Lung microvascular endothelial cell (primary cell): ENCODE data around the gene NR5A2. TPM values are rescaled to one million over a fixed set of nuclear protein-coding genes. Genes with fewer than 3 reads are reported as not detected.
A peak's percentile ranks its signal among the peaks of the same experiment; 100 is the strongest.
"Not testable (repeated sequence)": the region's sequence is repeated elsewhere in the genome, so short reads cannot be mapped to it uniquely, and the experiment has no call there.

Experiments
- DNase-seq, 2 donors: peaks; one replicate each; pipeline versions ENCODE4 v3.0.0 to v3.0.0-alpha.2; 2010; ENCODE audit warnings: low read depth in 2 of 2
- total RNA-seq: library from RNA; depleted of rRNA; stranded (reverse); fragments of >200 nt; gene quantifications from 2 replicates; pipeline ENCODE4 v1.2.1, GENCODE V29; 2014

The NR5A2 gene
- total RNA-seq, 1 donor from 2014 or later = 3.4 TPM

DNA sequence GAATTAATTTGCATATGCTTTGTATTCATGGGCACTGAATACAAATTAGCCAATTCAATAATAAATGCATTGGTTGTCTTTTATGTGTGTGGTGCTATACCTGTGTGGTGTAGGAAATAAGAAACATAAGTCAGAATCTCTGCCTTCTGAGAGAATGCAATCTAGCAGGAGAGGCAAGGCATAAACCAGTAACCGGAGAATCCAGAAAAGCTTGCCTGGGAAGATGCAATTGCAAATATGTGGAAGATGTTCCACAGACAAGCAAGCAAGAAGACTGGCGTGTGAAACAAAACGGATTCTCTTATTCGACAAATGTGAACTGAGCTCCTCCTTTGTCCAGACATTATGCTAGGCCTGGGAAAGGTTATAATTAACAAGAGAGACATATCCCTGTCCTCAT is 134.3 kb downstream of the NR5A2 start:
- no peak for DNase-seq

DNA sequence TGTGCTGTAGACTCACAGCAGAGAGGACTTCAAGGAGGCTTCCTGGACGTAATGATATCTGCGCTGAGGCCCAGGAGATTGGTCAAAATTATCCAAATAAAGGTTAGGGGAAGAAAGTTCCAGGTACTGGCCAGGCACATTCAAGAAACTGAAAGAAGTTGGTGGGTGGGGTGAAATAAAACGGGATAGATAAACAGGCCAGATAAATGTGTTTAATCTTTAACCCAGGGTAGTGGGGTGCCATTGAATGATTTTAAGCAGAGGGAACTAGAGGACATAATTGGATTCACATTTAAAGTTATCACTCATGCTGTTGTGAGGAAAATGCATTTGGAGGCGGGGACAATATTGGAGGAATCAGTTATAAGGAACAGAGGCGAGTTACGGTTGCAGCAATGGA is 134.7 kb downstream of the NR5A2 start:
- no peak for DNase-seq

DNA sequence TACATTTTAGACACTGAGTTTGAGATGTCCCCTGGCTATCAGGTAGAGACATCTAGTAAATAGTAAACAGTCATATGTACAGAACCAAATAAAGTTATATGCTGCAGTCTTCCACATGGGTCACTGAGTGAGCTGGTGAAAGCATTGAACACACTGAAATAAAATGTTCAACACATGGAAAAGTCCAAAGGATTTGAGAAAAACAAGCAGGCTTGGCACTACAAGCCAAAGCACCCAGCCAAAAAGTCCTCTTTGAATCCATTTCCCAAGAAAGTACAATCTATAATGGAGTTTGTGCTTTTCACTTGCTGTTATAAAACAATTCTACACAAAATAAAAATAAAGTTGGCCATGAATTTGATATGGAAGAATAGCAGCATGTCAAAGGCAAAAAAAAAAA is 135.4 kb downstream of the NR5A2 start:
- DNase-seq = no peak

DNA sequence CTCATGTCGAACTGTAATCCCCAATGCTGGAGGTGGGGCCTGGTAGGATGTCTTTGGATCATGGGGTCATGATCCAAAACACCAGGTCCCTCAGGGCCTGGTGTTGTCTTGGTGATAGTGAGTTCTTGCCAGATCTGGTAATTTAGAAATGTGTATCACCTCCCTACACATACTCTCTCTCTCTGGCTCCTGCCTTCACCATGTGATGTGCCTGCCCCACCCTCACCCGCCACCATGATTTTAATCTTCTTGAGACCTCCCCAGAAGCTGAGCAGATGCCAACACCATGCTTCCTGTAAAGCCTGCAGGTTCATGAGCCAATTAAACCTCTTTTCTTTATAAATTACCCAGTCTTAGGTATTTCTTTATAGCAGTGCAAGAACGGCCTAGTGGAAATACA is 136.4 kb downstream of the NR5A2 start:
- no peak for DNase-seq

DNA sequence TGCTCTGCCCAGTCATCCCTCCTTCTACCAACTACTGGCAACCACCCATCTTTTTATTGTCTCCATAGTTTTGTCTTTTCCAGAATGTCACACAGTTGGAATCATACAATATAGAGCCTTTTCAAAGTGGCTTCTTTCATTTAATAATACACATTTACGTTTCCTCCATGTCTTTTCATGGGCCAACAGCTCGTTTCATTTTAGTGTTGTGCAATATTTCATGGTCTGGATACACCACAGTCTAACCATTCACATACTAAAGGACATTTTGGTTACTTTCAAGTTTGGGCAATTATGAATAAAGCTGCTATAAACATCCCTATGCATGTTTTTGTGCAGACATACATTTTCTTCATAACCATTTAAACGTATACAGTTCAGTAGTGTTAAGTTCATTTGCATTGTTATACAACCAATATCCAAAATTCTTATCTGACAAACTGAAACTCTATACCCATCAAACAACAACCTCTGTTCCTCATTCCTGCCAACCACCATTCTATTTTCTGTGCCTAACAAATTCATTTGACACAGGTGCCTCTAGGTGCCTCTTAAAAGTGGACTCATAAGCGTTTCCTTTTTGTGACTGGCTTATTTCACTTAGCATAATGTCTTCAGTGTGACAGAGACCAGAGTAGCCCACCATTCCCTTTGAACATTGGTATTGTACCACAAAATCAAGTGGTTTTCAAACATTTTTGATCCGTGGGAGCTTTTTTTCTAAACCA is 138.1 kb downstream of the NR5A2 start:
- no peak for DNase-seq

DNA sequence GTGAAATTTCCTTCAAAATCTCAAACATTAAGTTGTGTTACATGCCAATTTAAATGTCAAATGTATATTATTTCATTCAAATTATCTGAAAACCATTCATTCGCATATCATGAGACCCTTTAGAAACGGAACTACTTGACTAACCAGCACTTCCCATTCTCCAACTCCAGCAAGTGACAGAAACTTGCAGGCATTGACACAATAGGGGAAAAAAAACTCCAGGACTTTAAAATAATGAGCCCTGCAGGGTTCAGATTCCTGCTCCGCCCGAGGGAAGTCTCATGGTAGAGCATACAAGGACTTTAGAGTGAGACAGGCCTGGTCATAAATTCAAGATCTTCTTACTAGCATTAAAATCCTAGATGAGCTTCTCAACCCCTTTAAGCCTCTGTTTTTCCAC is 138.9 kb downstream of the NR5A2 start:
- DNase-seq = no peak

DNA sequence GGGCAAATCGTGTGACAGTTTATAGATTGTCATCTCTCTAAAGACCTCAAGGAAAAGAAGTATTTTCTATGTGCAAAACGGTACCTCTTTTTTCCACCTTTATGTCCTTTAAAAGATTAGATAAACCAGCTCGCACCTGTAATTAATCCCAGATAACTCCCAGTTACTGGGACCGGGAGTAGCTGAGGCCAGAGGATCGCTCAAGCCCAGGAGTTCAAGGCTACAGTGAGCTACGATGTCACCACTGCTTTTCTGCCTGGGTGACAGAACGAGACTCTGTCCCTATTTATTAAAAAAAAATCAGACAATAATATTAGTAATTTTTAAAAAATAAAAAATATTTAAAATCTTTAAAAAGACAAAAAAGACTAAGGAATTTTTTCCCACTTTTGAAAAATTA is 141.4 kb downstream of the NR5A2 start:
- DNase-seq = no peak

DNA sequence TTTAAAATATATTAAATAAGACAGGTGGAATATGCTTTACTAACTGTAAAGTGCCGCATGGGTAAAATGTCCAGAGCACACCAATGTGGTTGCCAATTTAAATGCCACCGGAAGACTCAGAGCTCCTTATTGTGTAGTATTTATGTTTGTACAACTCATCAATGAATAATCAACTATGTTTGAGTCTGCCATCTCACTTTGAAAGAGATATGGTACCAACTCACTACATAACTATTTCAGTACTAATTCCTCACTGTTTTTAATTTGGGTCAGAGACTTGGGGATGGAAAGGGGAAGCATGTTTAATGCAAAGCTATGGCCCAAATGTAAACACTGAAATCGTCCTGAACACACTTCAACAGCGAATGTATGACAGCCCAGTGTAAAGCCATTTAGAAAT is 144.8 kb downstream of the NR5A2 start:
- no peak for DNase-seq

DNA sequence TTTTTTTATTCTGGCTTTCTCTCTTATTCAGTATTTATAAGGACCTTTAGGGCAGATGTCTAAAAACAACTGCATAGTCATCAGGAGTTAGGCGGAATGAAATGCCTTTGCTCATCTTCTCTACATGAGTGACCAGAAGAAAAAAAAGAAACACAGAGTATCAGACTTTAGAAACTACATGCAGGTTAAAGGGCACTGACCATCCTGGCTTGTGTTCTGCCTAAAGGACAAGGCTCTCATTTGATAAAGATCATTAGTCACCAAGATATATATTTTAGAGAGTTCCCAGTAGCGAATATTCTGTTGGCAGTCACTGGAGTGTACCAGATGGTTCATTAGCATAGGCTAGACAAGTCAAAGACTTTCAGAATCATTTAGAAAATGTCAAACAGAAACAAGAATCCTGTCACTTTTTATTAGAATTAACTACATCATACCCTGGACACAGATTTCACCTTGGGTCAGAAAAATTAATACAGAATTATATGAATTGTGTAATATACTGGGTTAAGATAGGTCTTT is 145.6 kb downstream of the NR5A2 start:
- no peak for DNase-seq

DNA sequence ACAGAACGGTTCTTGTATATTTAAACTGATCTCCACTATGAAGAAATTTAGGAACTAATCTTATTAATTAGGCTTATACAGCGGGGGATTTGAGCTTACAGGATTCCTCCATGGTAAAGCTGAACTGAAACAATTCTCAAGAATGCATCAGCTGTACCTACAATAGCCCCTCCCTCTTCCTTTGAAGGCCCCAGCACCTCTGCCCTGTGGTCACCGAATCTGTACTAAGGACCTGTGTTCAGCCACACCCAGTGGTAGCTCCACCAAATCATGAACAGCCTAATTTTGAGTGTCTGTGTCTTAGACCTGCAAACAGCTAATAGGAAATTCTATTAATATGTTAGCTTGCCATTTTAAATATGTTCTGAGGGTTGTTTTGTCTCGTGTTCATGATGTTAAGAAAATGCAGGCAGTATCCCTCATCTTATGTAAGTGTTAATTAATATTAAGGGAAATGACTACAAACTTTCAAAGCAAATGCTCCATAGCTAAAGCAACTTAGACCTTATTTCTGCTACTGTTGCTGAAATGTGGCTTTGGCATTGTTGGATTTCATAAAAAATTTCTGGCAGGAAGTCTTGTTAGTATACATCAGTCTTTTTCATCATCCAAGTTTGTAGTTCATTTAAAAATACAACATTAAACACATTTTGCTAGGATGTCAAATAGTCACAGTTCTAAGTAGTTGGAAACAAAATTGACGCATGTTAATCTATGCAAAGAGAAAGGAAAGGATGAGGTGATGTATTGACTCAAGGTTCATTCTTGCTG is 147.2 kb downstream of the NR5A2 start:
- no peak for DNase-seq

DNA sequence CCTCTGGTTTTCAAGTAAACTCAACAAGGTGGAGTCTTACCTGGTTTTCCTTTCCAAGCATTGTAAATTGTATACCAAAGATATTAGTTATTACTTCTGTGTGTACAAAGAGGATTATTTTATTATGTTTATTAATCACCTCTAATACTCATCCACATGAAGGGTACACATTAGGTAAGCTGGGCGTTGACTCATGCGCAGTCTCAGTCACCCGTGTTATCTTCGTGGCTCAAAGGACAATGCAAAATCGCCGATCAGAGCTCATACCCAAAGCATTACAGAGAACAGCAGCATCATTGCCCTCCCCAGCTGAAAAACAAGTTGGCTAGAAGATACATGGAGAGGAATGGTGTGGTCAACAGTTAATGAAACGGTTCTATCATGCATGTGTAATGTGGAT is 148.7 kb downstream of the NR5A2 start:
- no peak for DNase-seq

DNA sequence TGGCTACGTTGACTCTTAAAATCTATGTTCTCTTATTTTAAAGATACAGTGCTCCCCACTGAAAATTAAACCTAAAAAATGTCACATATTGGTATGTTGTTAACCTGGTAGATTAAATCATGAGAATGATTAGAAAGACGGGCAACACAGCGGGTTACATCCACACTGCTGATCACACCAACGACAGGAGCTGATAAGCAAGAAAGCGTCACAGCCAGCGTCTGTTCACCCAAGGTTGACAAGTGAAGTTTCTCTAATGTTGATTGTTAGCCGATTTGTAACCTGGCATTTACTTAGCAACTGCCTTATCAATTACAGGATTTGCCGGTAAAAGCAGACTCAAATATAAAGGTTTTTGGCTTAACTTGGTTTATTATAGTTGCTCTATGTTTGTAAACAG is 149.3 kb downstream of the NR5A2 start:
- no peak for DNase-seq

DNA sequence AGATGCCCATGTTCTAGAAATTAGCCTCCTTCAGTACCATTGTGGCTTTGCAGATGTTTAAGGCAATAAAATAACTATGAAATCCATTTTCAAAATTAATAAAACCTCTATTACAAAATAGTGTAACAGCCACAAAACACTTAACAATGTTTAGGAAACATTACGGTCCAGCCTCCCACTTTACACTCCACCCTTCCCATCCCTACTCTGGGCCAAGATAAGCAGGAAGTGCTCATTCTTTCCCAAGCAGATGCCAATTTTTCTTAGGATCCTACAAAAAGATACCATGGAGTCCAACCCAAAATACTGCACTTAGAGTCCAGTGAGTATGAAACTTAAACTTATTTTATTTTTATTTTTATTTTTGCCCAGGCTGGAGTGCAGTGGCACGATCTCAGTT is 150.8 kb downstream of the NR5A2 start:
- DNase-seq = peak; percentile 33 to 92

DNA sequence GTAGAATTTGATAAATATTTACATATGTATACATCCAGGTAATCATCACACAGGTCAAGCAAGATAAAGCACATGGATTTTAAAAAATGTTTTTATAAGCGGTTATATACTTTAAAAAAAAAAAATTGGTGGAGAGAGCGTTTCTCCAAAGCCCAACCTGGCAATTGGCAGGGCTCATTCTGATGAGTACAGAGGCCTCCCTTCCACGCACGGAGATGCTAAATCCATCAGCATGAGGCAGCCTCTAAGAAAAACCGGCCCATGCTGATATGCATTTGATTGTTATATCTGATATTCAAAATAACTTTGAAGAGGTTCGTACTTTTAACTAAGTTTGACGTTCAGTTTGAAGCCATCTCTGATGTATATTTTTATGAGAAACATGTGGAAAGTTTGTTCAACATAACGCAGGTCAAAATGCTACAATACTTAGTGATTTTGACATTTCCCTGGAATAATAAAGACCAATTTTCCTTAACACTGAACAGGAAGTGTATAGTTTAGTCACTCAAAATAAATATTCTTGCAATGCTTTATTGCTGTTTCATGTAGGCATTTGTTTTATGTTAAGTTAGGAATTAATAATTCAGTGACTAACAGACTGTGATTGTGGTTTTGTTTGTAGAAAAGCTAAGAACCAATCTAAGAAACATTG is 151.7 kb downstream of the NR5A2 start:
- peak; percentile 49 to 77 for DNase-seq

DNA sequence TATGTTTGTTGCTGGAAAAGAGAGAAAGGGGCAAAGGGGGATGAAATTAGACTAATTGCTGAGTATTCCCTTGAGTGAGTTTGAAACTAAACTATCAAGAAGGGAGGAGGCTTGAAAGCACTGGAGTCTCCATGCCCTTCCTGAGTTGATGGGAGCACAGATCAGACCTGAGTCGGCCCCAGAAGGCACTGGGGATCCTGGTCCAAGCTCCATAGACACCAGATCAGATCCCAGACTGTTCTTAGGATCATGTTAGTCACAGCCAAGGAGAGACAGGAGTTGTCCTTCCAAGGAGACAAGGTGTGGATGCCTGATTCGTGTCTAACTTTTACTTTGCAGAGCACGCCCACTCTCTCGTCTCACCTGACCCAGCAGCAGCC is 152.3 kb downstream of the NR5A2 start:
- no peak for DNase-seq

DNA sequence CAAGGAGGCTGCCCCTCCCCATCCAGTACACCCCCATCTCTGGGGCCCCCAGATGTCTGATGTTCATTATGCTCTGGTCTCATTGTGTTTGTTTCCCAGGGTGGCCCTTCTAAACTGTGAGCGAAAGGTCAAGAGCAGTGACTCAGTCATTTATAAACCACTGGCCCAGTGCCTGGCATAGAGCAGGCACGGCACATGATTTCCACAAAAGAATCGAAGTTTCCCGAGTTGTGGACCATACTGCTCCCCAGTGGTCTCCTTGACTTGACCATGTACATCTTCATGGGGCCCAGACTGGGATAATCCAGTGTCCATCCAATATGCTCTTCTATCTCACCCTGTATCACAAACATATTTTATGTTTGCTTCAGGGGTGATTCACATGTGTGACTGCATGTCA is 153.3 kb downstream of the NR5A2 start:
- DNase-seq = peak; percentile 66 to 85

DNA sequence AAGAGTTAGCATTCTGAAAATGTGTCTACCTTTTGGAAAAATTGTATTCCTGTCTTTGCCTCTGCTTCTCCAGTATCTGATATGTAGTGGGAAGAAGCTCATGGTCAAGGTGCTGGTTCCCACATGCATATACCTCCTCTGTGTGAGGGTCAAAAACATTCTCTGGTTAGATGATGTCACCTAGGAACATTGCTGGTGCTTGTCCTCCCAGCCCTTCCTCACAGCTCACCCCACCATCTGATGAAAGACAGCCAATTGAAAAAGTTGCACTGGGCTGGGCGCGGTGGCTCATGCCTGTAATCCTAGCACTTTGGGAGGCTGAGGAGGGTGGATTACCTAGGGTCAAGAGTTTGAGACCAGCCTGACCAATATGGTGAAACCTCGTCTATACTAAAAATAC is 154.4 kb downstream of the NR5A2 start:
- DNase-seq = no peak

DNA sequence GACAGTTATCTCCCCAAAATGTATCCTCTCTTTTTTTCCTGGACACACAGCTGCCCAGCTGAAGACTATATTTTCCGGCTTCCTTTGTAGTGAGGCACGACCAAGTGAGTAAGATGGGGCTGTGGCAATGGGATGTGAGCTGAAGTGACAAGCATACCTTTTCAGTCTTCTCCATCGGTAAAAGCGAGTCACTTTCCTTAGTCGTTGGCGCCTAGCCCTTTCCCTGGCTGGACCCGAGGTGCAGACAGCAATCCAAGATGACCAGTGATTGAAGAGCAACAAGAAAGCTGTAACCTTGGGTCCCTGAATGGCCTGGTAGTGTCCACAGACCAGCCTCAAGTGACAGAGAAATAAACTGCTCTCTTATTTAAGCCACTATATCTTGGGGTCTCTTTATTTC is 155.2 kb downstream of the NR5A2 start:
- DNase-seq = no peak

DNA sequence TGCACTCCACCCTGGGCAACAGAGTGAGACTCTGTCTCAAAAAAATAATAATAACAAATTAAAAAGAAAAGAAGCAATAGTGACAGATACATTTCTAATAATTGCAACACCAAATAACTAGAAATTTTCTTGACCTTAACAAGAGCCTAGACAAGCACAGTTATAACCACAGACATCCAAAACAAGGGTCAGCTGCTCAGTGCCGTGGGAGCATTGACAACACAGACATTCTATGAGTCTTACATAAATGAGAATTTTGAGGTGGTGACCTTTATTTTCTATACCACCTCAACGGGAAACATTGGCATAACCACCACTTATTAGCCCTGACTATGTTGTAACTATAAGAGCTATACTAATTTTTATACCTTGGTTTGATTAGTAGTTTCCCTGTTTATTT is 156.1 kb downstream of the NR5A2 start:
- DNase-seq = no peak

DNA sequence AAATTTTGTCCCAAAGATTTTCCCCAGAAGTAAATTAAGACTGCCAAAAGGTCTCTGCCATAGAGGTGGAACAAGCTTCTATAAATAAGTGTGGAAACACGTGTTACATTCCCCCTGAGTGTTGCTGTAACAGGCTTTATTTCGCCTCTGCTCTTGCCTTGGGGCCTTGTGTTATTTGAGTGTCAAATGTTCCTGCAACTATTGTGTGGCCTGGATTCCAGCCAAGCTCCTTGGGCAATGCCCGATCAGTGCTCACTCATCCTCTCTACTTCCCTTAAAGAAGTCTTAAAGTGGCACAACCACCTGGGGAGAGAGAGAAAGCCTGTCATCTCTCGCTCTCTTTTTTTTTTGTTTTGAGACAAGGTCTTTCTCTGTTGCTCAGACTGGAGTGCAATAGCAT is 156.7 kb downstream of the NR5A2 start:
- DNase-seq = peak; percentile 17 to 53

DNA sequence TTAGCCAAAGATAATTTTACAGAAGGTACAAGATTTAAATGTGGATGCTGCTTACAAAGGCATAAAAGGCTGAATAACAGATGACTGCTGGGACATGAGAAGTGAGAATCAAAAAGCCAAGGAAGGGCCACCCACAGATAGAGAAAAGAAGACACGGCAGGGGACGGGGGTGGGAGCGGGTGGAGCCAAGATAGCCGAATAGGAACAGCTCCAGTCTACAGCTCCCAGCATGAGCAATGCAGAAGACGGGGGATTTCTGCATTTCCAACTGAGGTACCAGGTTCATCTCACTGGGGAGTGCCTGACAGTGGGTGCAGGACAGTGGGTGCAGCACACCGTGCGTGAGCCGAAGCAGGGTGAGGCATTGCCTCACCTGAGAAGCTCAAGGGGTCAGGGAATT is 157.7 kb downstream of the NR5A2 start:
- not testable (repeated sequence) for DNase-seq

DNA sequence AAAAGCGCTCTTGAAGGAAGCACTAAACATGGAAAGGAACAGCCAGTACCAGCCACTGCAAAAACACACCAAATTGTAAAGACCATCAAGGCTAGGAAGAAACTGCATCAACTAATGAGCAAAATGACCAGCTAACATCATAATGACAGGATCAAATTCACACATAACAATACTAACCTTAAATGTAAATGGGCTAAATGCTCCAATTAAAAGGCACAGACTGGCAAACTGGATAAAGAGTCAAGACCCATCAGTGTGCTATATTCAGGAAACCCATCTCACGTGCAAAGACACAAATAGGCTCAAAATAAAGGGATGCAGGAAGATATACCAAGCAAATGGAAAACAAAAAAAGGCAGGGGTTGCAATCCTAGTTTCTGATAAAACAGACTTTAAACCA is 159.8 kb downstream of the NR5A2 start:
- not testable (repeated sequence) for DNase-seq

DNA sequence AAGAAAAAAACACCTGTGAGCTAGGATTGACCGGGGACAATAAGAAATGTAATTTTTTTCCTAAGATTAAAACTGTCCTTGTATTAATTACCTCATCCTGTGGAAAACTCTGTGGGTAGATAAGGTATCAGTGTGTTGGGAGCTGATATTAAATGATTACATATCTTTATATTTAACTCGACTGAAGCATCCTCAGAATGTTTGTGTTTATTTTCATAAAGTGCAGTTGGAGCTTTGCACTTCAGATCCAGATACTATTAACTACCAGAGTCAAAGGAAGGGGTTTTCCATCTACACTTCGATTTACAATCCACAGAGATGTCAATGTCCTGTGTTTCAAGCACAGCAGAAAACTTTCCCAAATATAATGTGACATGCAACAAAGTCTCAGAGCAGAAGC is 164.5 kb downstream of the NR5A2 start:
- no peak for DNase-seq
